ENCODE measurements around the gene CDKL5. TPM values are rescaled to one million over a fixed set of nuclear protein-coding genes. Genes with fewer than 3 reads are reported as not detected.

CDKL5 gene
- total RNA-seq, 2 experiments from 2014 or later = 2.2 to 2.4 TPM

DNA sequence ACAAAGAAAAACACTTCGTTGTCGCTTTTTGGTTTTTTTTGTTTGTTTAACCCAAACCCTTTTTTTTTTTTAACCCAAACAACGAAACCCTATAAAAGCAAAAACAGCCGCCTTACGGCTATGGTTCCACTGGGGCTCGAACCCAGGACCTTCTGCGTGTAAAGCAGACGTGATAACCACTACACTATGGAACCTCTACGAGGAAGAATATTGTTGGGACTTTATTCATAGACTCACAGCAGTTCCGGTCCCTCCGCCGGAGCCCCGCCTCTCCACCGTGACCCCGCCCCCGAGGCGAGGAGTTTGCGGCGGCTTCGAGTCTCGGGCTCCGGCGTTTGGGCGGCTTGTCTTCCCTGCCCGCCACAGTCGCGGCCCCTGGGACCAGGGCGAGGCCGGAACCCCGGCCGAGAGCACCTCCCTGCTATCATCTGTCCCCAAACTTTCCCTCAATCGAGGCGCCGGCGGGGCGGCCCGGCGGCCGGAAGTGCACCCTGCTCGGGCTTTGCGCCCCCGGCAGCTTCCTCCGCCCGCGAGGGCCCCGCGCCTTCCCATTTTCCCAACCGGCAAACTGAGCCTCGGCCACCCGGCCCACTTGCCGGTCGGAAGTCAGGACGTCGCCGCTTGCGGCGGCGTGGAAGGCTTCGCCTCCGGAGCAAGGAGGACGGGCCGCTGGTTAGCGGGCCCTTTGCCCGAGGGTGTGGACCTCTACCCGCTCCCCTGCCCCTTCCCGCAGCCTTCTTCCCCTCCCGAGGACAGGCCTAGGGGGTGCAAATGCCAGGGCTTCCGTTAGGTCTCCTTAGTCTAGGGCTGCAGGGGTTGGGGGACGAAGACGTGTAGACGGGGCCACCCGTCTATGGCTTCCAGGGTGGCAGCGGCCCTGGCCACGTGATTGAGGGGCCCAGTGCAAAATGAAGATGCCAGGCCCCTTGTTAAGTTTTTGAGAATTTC is 249.7 kb downstream of the CDKL5 start:
- Mint-ChIP-seq H3K4me3 (peak overlapping the region; percentile 90), H3K4me1 (ENCODE audit: low read depth) (peaks cover 16% of the 10 kb centered on the region), H3K27ac (peak overlapping the region; percentile 95), H3K36me3 (ENCODE audit: low read depth) (peaks cover 7% of the 10 kb centered on the region), H3K27me3 (peaks cover 3% of the 10 kb centered on the region), H3K9me3 (no peaks in the 10 kb centered on the region)
- ChIA-PET CTCF (no interaction called here), POLR2A (interaction anchor here (1.0 kb wide), 1 partner anchor 250 kb away, joined by 4 read pairs; the partner anchor contains the start of gene CDKL5)
- H3K27me3 ChIP-seq (ENCODE audit: control insufficient read depth in 1 of 2, insufficient read depth in 2 of 2, low read length in 2 of 2) = no peaks in the 10 kb centered on the region
- H3K27ac ChIP-seq (ENCODE audit: low read depth in 1 of 2, low read length in 2 of 2) = peak overlapping the region; percentile 61 to 64
- TF ChIP-seq, protein P1, sequence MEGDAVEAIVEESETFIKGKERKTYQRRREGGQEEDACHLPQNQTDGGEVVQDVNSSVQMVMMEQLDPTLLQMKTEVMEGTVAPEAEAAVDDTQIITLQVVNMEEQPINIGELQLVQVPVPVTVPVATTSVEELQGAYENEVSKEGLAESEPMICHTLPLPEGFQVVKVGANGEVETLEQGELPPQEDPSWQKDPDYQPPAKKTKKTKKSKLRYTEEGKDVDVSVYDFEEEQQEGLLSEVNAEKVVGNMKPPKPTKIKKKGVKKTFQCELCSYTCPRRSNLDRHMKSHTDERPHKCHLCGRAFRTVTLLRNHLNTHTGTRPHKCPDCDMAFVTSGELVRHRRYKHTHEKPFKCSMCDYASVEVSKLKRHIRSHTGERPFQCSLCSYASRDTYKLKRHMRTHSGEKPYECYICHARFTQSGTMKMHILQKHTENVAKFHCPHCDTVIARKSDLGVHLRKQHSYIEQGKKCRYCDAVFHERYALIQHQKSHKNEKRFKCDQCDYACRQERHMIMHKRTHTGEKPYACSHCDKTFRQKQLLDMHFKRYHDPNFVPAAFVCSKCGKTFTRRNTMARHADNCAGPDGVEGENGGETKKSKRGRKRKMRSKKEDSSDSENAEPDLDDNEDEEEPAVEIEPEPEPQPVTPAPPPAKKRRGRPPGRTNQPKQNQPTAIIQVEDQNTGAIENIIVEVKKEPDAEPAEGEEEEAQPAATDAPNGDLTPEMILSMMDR (IDR thresholded peaks at IDR 0.05) = no peak
- ATAC-seq (ENCODE audit: poor library complexity) (peak; percentile 90), DNase-seq (peak; percentile 60 to 90 (median 74))
- intact Hi-C loops (cut with DNase I, micrococcal nuclease) = loop anchor here (5.0 to 10.0 kb wide), 6 partner anchors 212 to 1600 kb away; partner anchors contain the start of genes PDHA1 (in 2 of the 2), CDKL5 (in 1 of the 2) and PHKA2 (in 1 of the 2)
- peak overlapping the region; percentile 73 for H3K4me3 ChIP-seq (ENCODE audit: low read length)
- no peaks in the 10 kb centered on the region for H3K36me3 ChIP-seq (ENCODE audit: insufficient read depth, low read length)
- peaks cover 7% of the 10 kb centered on the region for H3K4me1 ChIP-seq (ENCODE audit: insufficient read depth, low read length)
- no peaks in the 10 kb centered on the region for H3K9me3 ChIP-seq (ENCODE audit: control insufficient read depth in 1 of 2, insufficient read depth in 1 of 2, low read length in 2 of 2)

DNA sequence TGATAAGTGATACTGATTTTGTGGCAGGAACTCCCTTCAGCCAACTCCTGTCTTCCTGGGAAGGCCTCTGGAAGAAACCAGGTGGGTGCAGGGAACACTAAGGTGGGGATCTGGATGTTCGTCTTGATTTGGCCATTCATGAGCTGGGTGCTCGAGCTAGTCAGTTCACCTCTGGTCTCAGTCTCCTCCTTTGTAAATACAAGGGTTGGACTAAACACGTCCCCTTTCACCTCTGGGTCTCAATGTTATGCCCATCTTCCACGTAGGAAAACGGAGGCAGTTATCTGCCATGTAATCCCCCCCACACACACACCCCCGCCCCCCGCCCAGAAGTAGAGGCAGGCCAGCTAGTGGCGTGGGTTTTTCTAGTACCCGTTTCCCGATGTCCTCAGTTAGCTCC is 250.6 kb downstream of the CDKL5 start:
- Histone ChIP-seq H3K27ac (ENCODE audit: low read depth in 1 of 2, low read length in 2 of 2) (no peak overlapping the region), H3K36me3 (ENCODE audit: insufficient read depth, low read length) (no peaks in the 10 kb centered on the region), H3K4me1 (ENCODE audit: insufficient read depth, low read length) (peaks cover 7% of the 10 kb centered on the region), H3K27me3 (ENCODE audit: control insufficient read depth in 1 of 2, insufficient read depth in 2 of 2, low read length in 2 of 2) (no peaks in the 10 kb centered on the region), H3K4me3 (ENCODE audit: low read length) (no peak overlapping the region), H3K9me3 (ENCODE audit: control insufficient read depth in 1 of 2, insufficient read depth in 1 of 2, low read length in 2 of 2) (no peaks in the 10 kb centered on the region)
- TF ChIP-seq, protein P1 (IDR thresholded peaks at IDR 0.05) = no peak
- Mint-ChIP-seq H3K4me1 (ENCODE audit: low read depth) (peaks cover 16% of the 10 kb centered on the region), H3K9me3 (no peaks in the 10 kb centered on the region), H3K4me3 (peak overlapping the region; percentile 90), H3K27ac (peak overlapping the region; percentile 95), H3K27me3 (peaks cover 3% of the 10 kb centered on the region), H3K36me3 (ENCODE audit: low read depth) (peaks cover 7% of the 10 kb centered on the region)
- ATAC-seq (ENCODE audit: poor library complexity) (no peak), DNase-seq (no peak)
- CTCF ChIA-PET = interaction anchor here (0.6 kb wide), 1 partner anchor 1851 kb away, joined by 3 read pairs; no protein-coding TSS in a partner anchor
- POLR2A ChIA-PET = interaction anchor here (1.0 kb wide), 1 partner anchor 251 kb away, joined by 4 read pairs; the partner anchor contains the start of gene CDKL5
- intact Hi-C loops (cut with DNase I, micrococcal nuclease) = loop anchor here (2.0 to 10.0 kb wide), 5 partner anchors 249 to 1599 kb away; partner anchors contain the start of genes PDHA1 (in 2 of the 2), CDKL5 (in 1 of the 2) and PHKA2 (in 1 of the 2)

DNA sequence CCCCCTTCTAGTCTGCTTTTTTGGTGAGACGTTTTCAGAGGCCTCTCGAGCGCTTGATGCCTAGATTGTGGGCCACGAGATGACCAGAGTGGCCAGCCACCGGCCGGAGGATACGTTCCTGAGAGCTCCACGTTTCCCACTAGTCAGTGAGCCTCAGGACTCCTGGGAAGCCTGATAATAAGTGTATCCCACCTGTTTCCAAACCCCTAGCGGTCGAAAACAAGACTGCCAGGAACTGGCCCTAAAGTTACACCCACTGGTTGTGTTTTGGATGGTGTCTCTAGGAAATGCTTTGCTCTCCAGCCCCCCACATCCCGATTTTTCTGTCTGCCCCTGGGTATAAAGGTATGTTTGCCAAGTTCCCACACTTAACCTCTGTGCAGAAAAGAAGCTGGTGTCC is 251.1 kb downstream of the CDKL5 start:
- intact Hi-C loops (cut with DNase I, micrococcal nuclease) = loop anchor here (2.0 to 10.0 kb wide), 5 partner anchors 249 to 1598 kb away; partner anchors contain the start of genes PDHA1 (in 2 of the 2), CDKL5 (in 1 of the 2) and PHKA2 (in 1 of the 2)
- no peak overlapping the region for H3K4me3 ChIP-seq (ENCODE audit: low read length)
- ChIA-PET CTCF (interaction anchor here (0.6 kb wide), 1 partner anchor 1851 kb away, joined by 3 read pairs; no protein-coding TSS in a partner anchor), POLR2A (no interaction called here)
- no peaks in the 10 kb centered on the region for H3K27me3 ChIP-seq (ENCODE audit: control insufficient read depth in 1 of 2, insufficient read depth in 2 of 2, low read length in 2 of 2)
- Mint-ChIP-seq H3K27ac (peak overlapping the region; percentile 95), H3K4me1 (ENCODE audit: low read depth) (peaks cover 16% of the 10 kb centered on the region), H3K9me3 (no peaks in the 10 kb centered on the region), H3K4me3 (peak overlapping the region; percentile 90), H3K27me3 (peaks cover 3% of the 10 kb centered on the region), H3K36me3 (ENCODE audit: low read depth) (peaks cover 7% of the 10 kb centered on the region)
- no peaks in the 10 kb centered on the region for H3K36me3 ChIP-seq (ENCODE audit: insufficient read depth, low read length)
- H3K4me1 ChIP-seq (ENCODE audit: insufficient read depth, low read length) = peaks cover 7% of the 10 kb centered on the region
- TF ChIP-seq, protein P1 (IDR thresholded peaks at IDR 0.05) = no peak
- H3K27ac ChIP-seq (ENCODE audit: low read depth in 1 of 2, low read length in 2 of 2) = no peak overlapping the region
- DNase-seq (no peak), ATAC-seq (ENCODE audit: poor library complexity) (no peak)
- H3K9me3 ChIP-seq (ENCODE audit: control insufficient read depth in 1 of 2, insufficient read depth in 1 of 2, low read length in 2 of 2) = no peaks in the 10 kb centered on the region
